OCI-LY7 (cell line): Measurements from ENCODE around the gene RTN4IP1.

ENCODE experiments used
- EZH2phosphoT487 ChIP-seq: fragments of 200-600 bp; sonication (generic); IDR thresholded peaks from 2 replicates; pipeline ENCODE4 v1.6.1; 2018; ENCODE audit warnings: low read depth, borderline replicate concordance, mild to moderate bottlenecking, mixed run types, antibody characterized with exemption, low read length, moderate library complexity, mixed read lengths
- TF ChIP-seq, protein P1 (sequence below): fragments of 200-600 bp; sonication (generic); conservative IDR thresholded peaks from 2 replicates; pipeline ENCODE4 v1.5.1; 2014; ENCODE audit warnings: mild to moderate bottlenecking, antibody characterized with exemption, low read length, moderate library complexity, mixed read lengths

- TF ChIP-seq, protein P1, sequence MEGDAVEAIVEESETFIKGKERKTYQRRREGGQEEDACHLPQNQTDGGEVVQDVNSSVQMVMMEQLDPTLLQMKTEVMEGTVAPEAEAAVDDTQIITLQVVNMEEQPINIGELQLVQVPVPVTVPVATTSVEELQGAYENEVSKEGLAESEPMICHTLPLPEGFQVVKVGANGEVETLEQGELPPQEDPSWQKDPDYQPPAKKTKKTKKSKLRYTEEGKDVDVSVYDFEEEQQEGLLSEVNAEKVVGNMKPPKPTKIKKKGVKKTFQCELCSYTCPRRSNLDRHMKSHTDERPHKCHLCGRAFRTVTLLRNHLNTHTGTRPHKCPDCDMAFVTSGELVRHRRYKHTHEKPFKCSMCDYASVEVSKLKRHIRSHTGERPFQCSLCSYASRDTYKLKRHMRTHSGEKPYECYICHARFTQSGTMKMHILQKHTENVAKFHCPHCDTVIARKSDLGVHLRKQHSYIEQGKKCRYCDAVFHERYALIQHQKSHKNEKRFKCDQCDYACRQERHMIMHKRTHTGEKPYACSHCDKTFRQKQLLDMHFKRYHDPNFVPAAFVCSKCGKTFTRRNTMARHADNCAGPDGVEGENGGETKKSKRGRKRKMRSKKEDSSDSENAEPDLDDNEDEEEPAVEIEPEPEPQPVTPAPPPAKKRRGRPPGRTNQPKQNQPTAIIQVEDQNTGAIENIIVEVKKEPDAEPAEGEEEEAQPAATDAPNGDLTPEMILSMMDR, result no peak
- no peak for TF ChIP-seq EZH2phosphoT487
These were observed 70.9 kb downstream of the RTN4IP1 start for GRCh38 chr6:106558364-106558763.
